Activated naive CD8-positive, alpha-beta T cell treated with anti-CD3 and anti-CD28 coated beads, Interleukin-2, amount 10 ng/mL, durations not matched to agents 7 days and 5 days (primary cell): ENCODE data around the gene CCDC88A. TPM values are rescaled to one million over a fixed set of nuclear protein-coding genes. Genes with fewer than 3 reads are reported as not detected.
"Not testable (repeated sequence)": the region's sequence is repeated elsewhere in the genome, so short reads cannot be mapped to it uniquely, and the experiment has no call there.

ENCODE experiments used
- ATAC-seq: fragments of 150-1000 bp; cut with Tn5 transposase; one replicate; pipeline ENCODE4 v1.10.0; 2021; ENCODE audit warnings: low read depth, moderate library complexity
- POLR2A ChIA-PET: fragments of 350-600 bp; sonication (Branson Sonifier 250); formaldehyde crosslinking; loops from one replicate; lab custom pipeline; 2021; ENCODE audit warnings: antibody characterized with exemption; lab: Charles Lee
- DNase-seq: peaks from one replicate; pipeline ENCODE4 v3.0.0; 2021
- H3K27ac Mint-ChIP-seq: one replicate; pipeline ENCODE4 v1.8.0; 2022; ENCODE audit warnings: mild to moderate bottlenecking, mixed read lengths
- H3K27me3 Mint-ChIP-seq: one replicate; pipeline ENCODE4 v1.8.0; 2022; ENCODE audit warnings: mild to moderate bottlenecking, moderate library complexity, mixed read lengths
- H3K36me3 Mint-ChIP-seq: one replicate; pipeline ENCODE4 v1.8.0; 2021; ENCODE audit warnings: mild to moderate bottlenecking, mixed read lengths
- H3K4me1 Mint-ChIP-seq: one replicate; pipeline ENCODE4 v1.8.0; 2021; ENCODE audit warnings: mixed read lengths
- H3K4me3 Mint-ChIP-seq: one replicate; pipeline ENCODE4 v1.8.0; 2022; ENCODE audit warnings: mild to moderate bottlenecking, moderate library complexity, mixed read lengths
- H3K9me3 Mint-ChIP-seq: one replicate; pipeline ENCODE4 v1.8.0; 2021; ENCODE audit warnings: mixed read lengths
- total RNA-seq, 2 experiments: library from RNA; stranded (reverse); gene quantifications; one replicate each; pipeline ENCODE4 v1.2.3, GENCODE V29; 2021

The CCDC88A gene
- total RNA-seq, 2 experiments from 2014 or later = 19.5 to 20.3 TPM

GRCh38 chr2:55245411-55245810, 174.2 kb downstream of the CCDC88A start:
- H3K27ac Mint-ChIP-seq = no peak overlapping the region
- DNase-seq (no peak), ATAC-seq (no peak)
- H3K9me3 Mint-ChIP-seq = no peaks in the 10 kb centered on the region
- POLR2A ChIA-PET = no interaction called here
- no peaks in the 10 kb centered on the region for H3K4me1 Mint-ChIP-seq
- H3K27me3 Mint-ChIP-seq = no peaks in the 10 kb centered on the region
- H3K36me3 Mint-ChIP-seq = peaks cover 16% of the 10 kb centered on the region
- no peak overlapping the region for H3K4me3 Mint-ChIP-seq

GRCh38 chr2:55242617-55243016, 177.0 kb downstream of the CCDC88A start:
- POLR2A ChIA-PET = no interaction called here
- peaks cover 20% of the 10 kb centered on the region for H3K36me3 Mint-ChIP-seq
- H3K4me1 Mint-ChIP-seq = peaks cover 1% of the 10 kb centered on the region
- no peak overlapping the region for H3K27ac Mint-ChIP-seq
- H3K27me3 Mint-ChIP-seq = no peaks in the 10 kb centered on the region
- H3K9me3 Mint-ChIP-seq = no peaks in the 10 kb centered on the region
- no peak for DNase-seq
- H3K4me3 Mint-ChIP-seq = no peak overlapping the region
- no peak for ATAC-seq

- DNase-seq, H3K27ac Mint-ChIP-seq, ATAC-seq, POLR2A ChIA-PET, H3K4me3 Mint-ChIP-seq, H3K4me1 Mint-ChIP-seq, H3K9me3 Mint-ChIP-seq, H3K27me3 Mint-ChIP-seq: not testable (repeated sequence)
- H3K36me3 Mint-ChIP-seq = peaks cover 16% of the 10 kb centered on the region
These were observed 178.1 kb downstream of the CCDC88A start for GRCh38 chr2:55241582-55241981.

- Mint-ChIP-seq H3K9me3 (no peaks in the 10 kb centered on the region), H3K27me3 (no peaks in the 10 kb centered on the region), H3K4me3 (no peak overlapping the region), H3K36me3 (peaks cover 18% of the 10 kb centered on the region), H3K27ac (no peak overlapping the region), H3K4me1 (peaks cover 8% of the 10 kb centered on the region)
- no peak for ATAC-seq
- POLR2A ChIA-PET = interaction anchor here (1.0 kb wide), 1 partner anchor 17 kb away, joined by 4 read pairs; no protein-coding TSS in a partner anchor
- no peak for DNase-seq
These were observed 179.9 kb downstream of the CCDC88A start for GRCh38 chr2:55239656-55240222.

Other genes with a start within 250 kb of the CCDC88A start
- gene CLHC1, start 187.6 kb downstream of the CCDC88A start, total RNA-seq = 10 to 100 TPM; 18.1 to 19.4 TPM
- 1,000 to 10,000 TPM; 1,051 to 1,156 TPM for gene RPS27A, start 187.2 kb downstream of the CCDC88A start, total RNA-seq
- 10 to 100 TPM; 24.1 to 32.8 TPM for gene MTIF2, start 150.6 kb downstream of the CCDC88A start, total RNA-seq
- 10 to 100 TPM; 25.1 to 28.2 TPM for gene CFAP36, start 99.9 kb upstream of the CCDC88A start, total RNA-seq
- 10 to 100 TPM; 78.1 to 81.7 TPM for gene PPP4R3B, start 197.8 kb upstream of the CCDC88A start, total RNA-seq